Activated CD8-positive, alpha-beta memory T cell treated with anti-CD3 and anti-CD28 coated beads for 36 hours (primary cell): Measurements from ENCODE around the gene FBLN1. TPM values are rescaled to one million over a fixed set of nuclear protein-coding genes. Genes with fewer than 3 reads are reported as not detected.
"Not testable (repeated sequence)": the region's sequence is repeated elsewhere in the genome, so short reads cannot be mapped to it uniquely, and the experiment has no call there.

Experiments
- CTCF ChIA-PET: fragments of 350-600 bp; sonication (Branson Sonifier 250); formaldehyde crosslinking; loops from one replicate; lab custom pipeline; 2021; ENCODE audit warnings: antibody characterized with exemption; lab: Charles Lee
- POLR2A ChIA-PET: fragments of 350-600 bp; sonication (Branson Sonifier 250); formaldehyde crosslinking; loops from one replicate; lab custom pipeline; 2021; ENCODE audit warnings: antibody characterized with exemption; lab: Charles Lee
- total RNA-seq, 2 experiments: library from RNA; stranded (reverse); gene quantifications; one replicate each; pipeline ENCODE4 v1.2.3, GENCODE V29; 2021

Gene FBLN1
- total RNA-seq, 2 experiments from 2014 or later, result not detected

GRCh38 chr22:45475063-45475747 is 27.5 kb upstream of the FBLN1 start:
- ChIA-PET CTCF (no interaction called here), POLR2A (no interaction called here)

- ChIA-PET CTCF (no interaction called here), POLR2A (no interaction called here)
These were observed 26.7 kb upstream of the FBLN1 start for GRCh38 chr22:45475851-45476514.

GRCh38 chr22:45476814-45477213 is 25.9 kb upstream of the FBLN1 start:
- ChIA-PET POLR2A (no interaction called here), CTCF (no interaction called here)

- POLR2A ChIA-PET, result no interaction called here
These were observed 25.1 kb upstream of the FBLN1 start for GRCh38 chr22:45477366-45478107.

GRCh38 chr22:45478108-45478771 is 24.4 kb upstream of the FBLN1 start:
- CTCF ChIA-PET, result no interaction called here
- POLR2A ChIA-PET, result no interaction called here

More at GRCh38 chr22:45477366-45478107, 25.1 kb upstream of the FBLN1 start:
- CTCF ChIA-PET, result no interaction called here

- POLR2A ChIA-PET, result no interaction called here
These were observed 22.0 kb upstream of the FBLN1 start for GRCh38 chr22:45480717-45481116.

GRCh38 chr22:45481661-45482060 is 21.0 kb upstream of the FBLN1 start:
- CTCF ChIA-PET, result no interaction called here

More at GRCh38 chr22:45480717-45481116, 22.0 kb upstream of the FBLN1 start:
- CTCF ChIA-PET, result no interaction called here

GRCh38 chr22:45482169-45482568 is 20.5 kb upstream of the FBLN1 start:
- ChIA-PET POLR2A (no interaction called here), CTCF (no interaction called here)

More at GRCh38 chr22:45481661-45482060, 21.0 kb upstream of the FBLN1 start:
- POLR2A ChIA-PET, result no interaction called here

- POLR2A ChIA-PET, result no interaction called here
- CTCF ChIA-PET, result no interaction called here
These were observed 19.4 kb upstream of the FBLN1 start for GRCh38 chr22:45483319-45483718.

GRCh38 chr22:45483918-45484499 is 18.7 kb upstream of the FBLN1 start:
- CTCF ChIA-PET, result no interaction called here
- POLR2A ChIA-PET, result no interaction called here

- CTCF ChIA-PET, result no interaction called here
- POLR2A ChIA-PET, result no interaction called here
These were observed 17.9 kb upstream of the FBLN1 start for GRCh38 chr22:45484742-45485141.

GRCh38 chr22:45485261-45485660 is 17.4 kb upstream of the FBLN1 start:
- CTCF ChIA-PET, result no interaction called here
- POLR2A ChIA-PET, result no interaction called here

GRCh38 chr22:45488764-45489370 is 13.8 kb upstream of the FBLN1 start:
- ChIA-PET CTCF (no interaction called here), POLR2A (no interaction called here)

- ChIA-PET CTCF (no interaction called here), POLR2A (no interaction called here)
These were observed 11.8 kb upstream of the FBLN1 start for GRCh38 chr22:45490836-45491235.

GRCh38 chr22:45491841-45492240 is 10.8 kb upstream of the FBLN1 start:
- ChIA-PET POLR2A (no interaction called here), CTCF (no interaction called here)

GRCh38 chr22:45493286-45493771 is 9.4 kb upstream of the FBLN1 start:
- CTCF ChIA-PET, result no interaction called here
- POLR2A ChIA-PET, result no interaction called here

GRCh38 chr22:45494306-45494705 is 8.4 kb upstream of the FBLN1 start:
- CTCF ChIA-PET, POLR2A ChIA-PET: not testable (repeated sequence)

- CTCF ChIA-PET, POLR2A ChIA-PET: not testable (repeated sequence)
These were observed 7.1 kb upstream of the FBLN1 start for GRCh38 chr22:45495616-45496015.

GRCh38 chr22:45496451-45496941 is 6.2 kb upstream of the FBLN1 start:
- CTCF ChIA-PET, result interaction anchor here (0.7 kb wide), 1 partner anchor 179 kb away, joined by 4 read pairs; no protein-coding TSS in a partner anchor
- POLR2A ChIA-PET, result no interaction called here
